ENCODE measurements around the gene PPP2CA. TPM values are rescaled to one million over a fixed set of nuclear protein-coding genes. Genes with fewer than 3 reads are reported as not detected.

The PPP2CA gene
- total and polyA plus RNA-seq, 2 of the 13 experiments (the other 11 are each of a cell fraction or from before 2014, with no cell fraction given), result 82.4 to 171 TPM

GRCh38 chr5:134176511-134177368 is 49.1 kb downstream of the PPP2CA start, which contains the start of gene SKP1 (continued):
- TF ChIP-seq ZNF562 (CRISPR knock-in tag; IDR thresholded peaks at IDR 0.05; ENCODE audit: borderline replicate concordance) (no peak), TBX2 (CRISPR knock-in tag; IDR thresholded peaks at IDR 0.05; ENCODE audit: borderline replicate concordance) (peak; percentile 46; the same call in 1 of the 2 replicates), MEIS2 (CRISPR knock-in tag; IDR thresholded peaks at IDR 0.05) (peak; percentile 85), ZNF362 (CRISPR knock-in tag; IDR thresholded peaks at IDR 0.05; ENCODE audit: borderline replicate concordance) (0 out of 2 replicates have a peak, but pooled peaks have one; percentile 24), KDM4B (CRISPR knock-in tag; IDR thresholded peaks at IDR 0.05) (peak; percentile 64; the same call in 1 of the 2 replicates), ZNF317 (CRISPR knock-in tag; IDR thresholded peaks at IDR 0.05) (peak; percentile 64), PAF1 (CRISPR knock-in tag; IDR thresholded peaks at IDR 0.05) (no peak), EEA1 (CRISPR knock-in tag; IDR thresholded peaks at IDR 0.05; ENCODE audit: borderline replicate concordance) (no peak), ZNF503 (CRISPR knock-in tag; IDR thresholded peaks at IDR 0.05) (peak; percentile 38; the same call in 1 of the 2 replicates), MTERF4 (CRISPR knock-in tag; IDR thresholded peaks at IDR 0.05) (no peak; the same call in 1 of the 2 replicates), PRMT3 (CRISPR knock-in tag; IDR thresholded peaks at IDR 0.05; ENCODE audit: borderline replicate concordance, low read depth) (no peak), GMEB2 (CRISPR knock-in tag; IDR thresholded peaks at IDR 0.05; ENCODE audit: low read depth) (peak; percentile 53; the same call in 1 of the 2 replicates), AHR (CRISPR knock-in tag; IDR thresholded peaks at IDR 0.05) (0 out of 2 replicates have a peak, but pooled peaks have one; percentile 85), SRSF9 (IDR thresholded peaks at IDR 0.05; ENCODE audit: borderline replicate concordance, insufficient read depth, low read depth, low read length, poor library complexity, severe bottlenecking) (no peak), PRDM4 (CRISPR knock-in tag; IDR thresholded peaks at IDR 0.05; ENCODE audit: borderline replicate concordance) (peak; percentile 74; the same call in 1 of the 2 replicates), HHEX (CRISPR knock-in tag; IDR thresholded peaks at IDR 0.05) (no peak), ZBTB42 (CRISPR knock-in tag; IDR thresholded peaks at IDR 0.05) (peak; percentile 43; the same call in 1 of the 2 replicates), ZNF160 (CRISPR knock-in tag; IDR thresholded peaks at IDR 0.05) (peak; percentile 80; the same call in 1 of the 2 replicates), ZNF839 (CRISPR knock-in tag; IDR thresholded peaks at IDR 0.05; ENCODE audit: borderline replicate concordance) (peak; percentile 70; the same call in 1 of the 2 replicates), ZNF326 (CRISPR knock-in tag; IDR thresholded peaks at IDR 0.05; ENCODE audit: borderline replicate concordance) (no peak)

All from HepG2 (cell line).